Measurements from ENCODE around the gene ZER1. TPM values are rescaled to one million over a fixed set of nuclear protein-coding genes. Genes with fewer than 3 reads are reported as not detected.

The ZER1 gene
- total RNA-seq, 1 experiment from 2014 or later: 28.6 TPM

- no peaks in the 10 kb centered on the region for H3K27me3 Mint-ChIP-seq (ENCODE audit: insufficient read depth, unreplicated experiment)
- H3K27me3 ChIP-seq (replicated peaks; ENCODE audit: control insufficient read depth, insufficient read depth, low read length): no peaks in the 10 kb centered on the region
- BruUV-seq (replicated peaks): no TSS peak
- intact Hi-C loops (cut with micrococcal nuclease; ENCODE audit: unreplicated experiment): no loop called here
- H3K36me3 Mint-ChIP-seq (ENCODE audit: insufficient read depth, unreplicated experiment): peaks cover 21% of the 10 kb centered on the region
- no peaks in the 10 kb centered on the region for H3K36me3 ChIP-seq (ENCODE audit: control insufficient read depth, insufficient read depth, low read length)
- H3K27ac Mint-ChIP-seq (ENCODE audit: unreplicated experiment): no peak overlapping the region
- H3K4me1 ChIP-seq: no peaks in the 10 kb centered on the region
- no peaks in the 10 kb centered on the region for H3K9me3 ChIP-seq
- no peak overlapping the region for H3K4me3 ChIP-seq (ENCODE audit: low read depth, low read length)
- H3K4me3 Mint-ChIP-seq (ENCODE audit: unreplicated experiment): no peak overlapping the region
- no peaks in the 10 kb centered on the region for H3K4me1 Mint-ChIP-seq (ENCODE audit: low read depth, unreplicated experiment)
- ChIA-PET POLR2A (interaction anchor here (0.5 kb wide), 1 partner anchor 23 kb away, joined by 5 read pairs; no protein-coding TSS in a partner anchor), CTCF (interaction anchor here (0.5 kb wide), 1 partner anchor 327 kb away, joined by 7 read pairs; no protein-coding TSS in a partner anchor)
- DNase-seq: peak in 1 of 2 experiments; percentile 26
- H3K9me3 Mint-ChIP-seq (ENCODE audit: unreplicated experiment): no peaks in the 10 kb centered on the region
- TF ChIP-seq CTCF (IDR thresholded peaks at IDR 0.05; ENCODE audit: insufficient read depth in 1 of 2, low read depth in 1 of 2, low read length in 1 of 2, severe bottlenecking in 1 of 2, unreplicated experiment in 1 of 2): no peak
Observed at GRCh38 chr9:128705051-128705965, 66.4 kb downstream of the ZER1 start.

- Histone ChIP-seq H3K36me3 (ENCODE audit: control insufficient read depth, insufficient read depth, low read length) (no peaks in the 10 kb centered on the region), H3K4me3 (ENCODE audit: low read depth, low read length) (no peak overlapping the region), H3K9me3 (no peaks in the 10 kb centered on the region), H3K27me3 (replicated peaks; ENCODE audit: control insufficient read depth, insufficient read depth, low read length) (no peaks in the 10 kb centered on the region), H3K4me1 (no peaks in the 10 kb centered on the region)
- Mint-ChIP-seq H3K27ac (ENCODE audit: unreplicated experiment) (no peak overlapping the region), H3K4me3 (ENCODE audit: unreplicated experiment) (no peak overlapping the region), H3K9me3 (ENCODE audit: unreplicated experiment) (no peaks in the 10 kb centered on the region), H3K4me1 (ENCODE audit: low read depth, unreplicated experiment) (no peaks in the 10 kb centered on the region), H3K36me3 (ENCODE audit: insufficient read depth, unreplicated experiment) (peaks cover 21% of the 10 kb centered on the region), H3K27me3 (ENCODE audit: insufficient read depth, unreplicated experiment) (no peaks in the 10 kb centered on the region)
- ChIA-PET POLR2A (no interaction called here), CTCF (no interaction called here)
- BruUV-seq (replicated peaks): no TSS peak
- intact Hi-C loops (cut with micrococcal nuclease; ENCODE audit: unreplicated experiment): no loop called here
- no peak for TF ChIP-seq CTCF (IDR thresholded peaks at IDR 0.05; ENCODE audit: insufficient read depth in 1 of 2, low read depth in 1 of 2, low read length in 1 of 2, severe bottlenecking in 1 of 2, unreplicated experiment in 1 of 2)
- DNase-seq: no peak
Observed at GRCh38 chr9:128704356-128704670, 67.4 kb downstream of the ZER1 start.

GRCh38 chr9:128703616-128704355, 67.9 kb downstream of the ZER1 start:
- H3K4me3 Mint-ChIP-seq (ENCODE audit: unreplicated experiment): no peak overlapping the region
- no peak overlapping the region for H3K27ac Mint-ChIP-seq (ENCODE audit: unreplicated experiment)
- Histone ChIP-seq H3K27me3 (replicated peaks; ENCODE audit: control insufficient read depth, insufficient read depth, low read length) (no peaks in the 10 kb centered on the region), H3K36me3 (ENCODE audit: control insufficient read depth, insufficient read depth, low read length) (no peaks in the 10 kb centered on the region), H3K4me1 (no peaks in the 10 kb centered on the region), H3K9me3 (no peaks in the 10 kb centered on the region), H3K4me3 (ENCODE audit: low read depth, low read length) (no peak overlapping the region)
- no TSS peak for BruUV-seq (replicated peaks)
- no peak for TF ChIP-seq CTCF (IDR thresholded peaks at IDR 0.05; ENCODE audit: insufficient read depth in 1 of 2, low read depth in 1 of 2, low read length in 1 of 2, severe bottlenecking in 1 of 2, unreplicated experiment in 1 of 2)
- intact Hi-C loops (cut with micrococcal nuclease; ENCODE audit: unreplicated experiment): no loop called here
- no peaks in the 10 kb centered on the region for H3K27me3 Mint-ChIP-seq (ENCODE audit: insufficient read depth, unreplicated experiment)
- ChIA-PET POLR2A (no interaction called here), CTCF (no interaction called here)
- peaks cover 21% of the 10 kb centered on the region for H3K36me3 Mint-ChIP-seq (ENCODE audit: insufficient read depth, unreplicated experiment)
- peak in 1 of 2 experiments; percentile 31 for DNase-seq
- H3K4me1 Mint-ChIP-seq (ENCODE audit: low read depth, unreplicated experiment): no peaks in the 10 kb centered on the region
- H3K9me3 Mint-ChIP-seq (ENCODE audit: unreplicated experiment): no peaks in the 10 kb centered on the region
